ENCODE results near the gene PABPC4L. TPM values are rescaled to one million over a fixed set of nuclear protein-coding genes. Genes with fewer than 3 reads are reported as not detected.

Gene PABPC4L
- total and polyA plus RNA-seq, 2 of the 4 experiments (the other 2 are of a cell fraction): 0.26 to 0.72 TPM

- Histone ChIP-seq H2BK20ac (ENCODE audit: low read depth, low read length) (no peak overlapping the region), H3K27me3 (ENCODE audit: control insufficient read depth, insufficient read depth, low read length) (no peaks in the 10 kb centered on the region), H4K91ac (ENCODE audit: insufficient read depth, low read depth, low read length) (no peak overlapping the region), H3K4me1 (ENCODE audit: control insufficient read depth, insufficient read depth, low read length) (no peaks in the 10 kb centered on the region), H3K4ac (ENCODE audit: low read depth, low read length) (no peak overlapping the region), H2AK5ac (ENCODE audit: low read depth, low read length) (no peak overlapping the region), H2AK9ac (replicated peaks; ENCODE audit: low read depth, low read length, poor library complexity) (no peak overlapping the region), H3K14ac (replicated peaks; ENCODE audit: low read depth, low read length) (no peak overlapping the region), H3K36me3 (ENCODE audit: control insufficient read depth, insufficient read depth, low read length) (no peaks in the 10 kb centered on the region), H2AFZ (replicated peaks; ENCODE audit: low read length, poor library complexity) (no peak overlapping the region), H3K56ac (ENCODE audit: extremely low read depth, insufficient read depth, low read length) (no peak overlapping the region), H4K5ac (ENCODE audit: low read depth, low read length) (no peak overlapping the region), H3K4me3 (ENCODE audit: insufficient read depth, low read depth, low read length) (no peak overlapping the region), H3K23ac (ENCODE audit: low read depth, low read length) (no peak overlapping the region), H4K8ac (ENCODE audit: low read depth in 2 of 2, low read length in 2 of 2) (no peak overlapping the region), H2BK15ac (ENCODE audit: low read depth, low read length) (no peak overlapping the region), H3K27ac (ENCODE audit: insufficient read depth, low read length) (no peak overlapping the region), H3K9me1 (ENCODE audit: insufficient read depth, low read length) (no peaks in the 10 kb centered on the region), H3K18ac (ENCODE audit: low read depth, low read length) (no peak overlapping the region), H3K79me1 (ENCODE audit: low read depth in 1 of 2, low read length in 2 of 2) (no peaks in the 10 kb centered on the region), H3K9me3 (ENCODE audit: control insufficient read depth, insufficient read depth, low read length) (peaks cover 6% of the 10 kb centered on the region; the same call in 1 of the 2 replicates), H2BK120ac (ENCODE audit: low read depth, low read length) (no peak overlapping the region), H3K9ac (ENCODE audit: low read depth, low read length) (no peak overlapping the region), H3K4me2 (ENCODE audit: low read depth, low read length) (no peak overlapping the region), H2BK5ac (ENCODE audit: low read depth, low read length, poor library complexity, severe bottlenecking) (no peak overlapping the region), H4K20me1 (ENCODE audit: insufficient read depth, low read length) (no peaks in the 10 kb centered on the region)
- ChIA-PET POLR2A (ENCODE audit: unreplicated experiment) (no interaction called here), CTCF (no interaction called here)
- no TSS peak for BruUV-seq (replicated peaks)
- no peak for TF ChIP-seq USF2 (IDR thresholded peaks at IDR 0.05; ENCODE audit: low read depth, low read length)
- no peak for TF ChIP-seq CHD1 (IDR thresholded peaks at IDR 0.05; ENCODE audit: low read depth, low read length)
- no peak for TF ChIP-seq RFX5 (IDR thresholded peaks at IDR 0.05; ENCODE audit: low read depth, low read length)
- no peak for TF ChIP-seq POLR2A (IDR thresholded peaks at IDR 0.05; ENCODE audit: low read depth, low read length)
- TF ChIP-seq SMC3 (IDR thresholded peaks at IDR 0.05; ENCODE audit: low read depth, low read length): no peak
- TF ChIP-seq MAFK (IDR thresholded peaks at IDR 0.05; ENCODE audit: low read depth, low read length): no peak
- TF ChIP-seq BHLHE40 (IDR thresholded peaks at IDR 0.05; ENCODE audit: low read depth, low read length): no peak
- TF ChIP-seq FOS (IDR thresholded peaks at IDR 0.05; ENCODE audit: low read depth, low read length): no peak
- no peak for TF ChIP-seq NFE2L2 (IDR thresholded peaks at IDR 0.05; ENCODE audit: low read depth, low read length)
- no peak for TF ChIP-seq CEBPB (IDR thresholded peaks at IDR 0.05; ENCODE audit: low read depth, low read length)
- no peak for TF ChIP-seq RCOR1 (IDR thresholded peaks at IDR 0.05; ENCODE audit: insufficient replicate concordance, low read length)
- TF ChIP-seq ELK1 (IDR thresholded peaks at IDR 0.05; ENCODE audit: borderline replicate concordance, low read depth, low read length): no peak
- no peak for TF ChIP-seq RAD21 (IDR thresholded peaks at IDR 0.05; ENCODE audit: low read length)
- no peak for TF ChIP-seq CTCF (conservative IDR thresholded peaks at IDR 0.05; ENCODE audit: low read depth, low read length)
- TF ChIP-seq MXI1 (IDR thresholded peaks at IDR 0.05; ENCODE audit: borderline replicate concordance, low read depth, low read length): no peak
- dilution Hi-C loops (cut with HindIII; ENCODE audit: low sequenced_read_pairs, unreplicated experiment) (no loop called here), intact Hi-C loops (cut with micrococcal nuclease) (no loop called here), in situ Hi-C loops (cut with MboI; ENCODE audit: low sequenced_read_pairs) (no loop called here)
- DNase-seq (no peak), ATAC-seq (ENCODE audit: low read depth) (no peak)
Observed at GRCh38 chr4:134178706-134179105, 22.9 kb downstream of the PABPC4L start.

Measured in IMR-90 (cell line).